ENCODE measurements around the gene TMEM59L. TPM values are rescaled to one million over a fixed set of nuclear protein-coding genes. Genes with fewer than 3 reads are reported as not detected.
A peak's percentile ranks its signal among the peaks of the same experiment; 100 is the strongest.

Gene TMEM59L
- total and polyA plus RNA-seq, 2 of the 13 experiments (the other 11 are each of a cell fraction or from before 2014, with no cell fraction given) = 0.97 to 5.5 TPM

DNA sequence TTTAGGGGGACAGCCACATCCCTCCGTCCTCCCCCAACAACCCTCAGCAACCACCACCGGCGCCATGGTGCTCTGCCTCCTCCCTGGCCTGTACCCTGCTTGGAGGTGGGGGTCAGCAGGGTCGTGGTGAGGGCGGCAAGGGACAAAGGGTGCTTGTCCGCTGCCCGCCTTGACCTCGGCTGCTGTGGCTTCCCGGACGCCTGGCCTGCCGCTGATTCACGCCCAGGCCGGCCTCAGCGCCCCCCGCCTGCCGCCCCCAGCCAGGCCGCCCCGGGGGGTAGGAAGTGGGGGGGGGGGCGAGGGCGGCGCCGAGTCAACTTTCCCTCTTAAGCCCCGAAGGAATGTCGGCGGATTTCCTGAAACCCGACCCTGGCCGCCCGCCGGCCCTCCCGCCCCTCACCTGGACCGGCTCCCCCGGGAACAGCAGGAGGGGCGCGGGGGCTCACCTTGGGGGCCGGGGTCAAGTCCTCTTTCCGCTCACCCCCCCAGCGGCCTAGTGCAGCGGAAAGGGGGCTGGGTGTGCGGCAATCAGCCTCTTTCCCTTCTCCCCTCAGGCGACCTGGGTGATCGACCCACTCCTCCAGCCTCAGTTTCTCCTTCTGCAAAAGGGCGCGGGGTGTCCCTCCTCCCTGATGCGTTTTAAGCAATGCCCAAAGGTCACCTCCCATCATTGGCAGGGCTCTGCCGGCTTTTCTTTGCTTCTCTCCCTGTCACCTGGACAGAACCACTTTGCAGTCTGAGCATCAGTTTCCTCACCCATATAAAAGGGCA lies 1.9 kb upstream of the TMEM59L start (continued):
- TF ChIP-seq BRCA1 (CRISPR knock-in tag; IDR thresholded peaks at IDR 0.05) = peak; percentile 67; the same call in 1 of the 2 replicates
- TF ChIP-seq FOSL2 (CRISPR knock-in tag; IDR thresholded peaks at IDR 0.05) = peak; percentile 88
- TF ChIP-seq PTBP1 (IDR thresholded peaks at IDR 0.05; ENCODE audit: low read depth, low read length, poor library complexity, severe bottlenecking) = no peak
- TF ChIP-seq KDM5A (IDR thresholded peaks at IDR 0.05; ENCODE audit: borderline replicate concordance, low read length) = no peak
- no peak for TF ChIP-seq FOXM1 (CRISPR knock-in tag; IDR thresholded peaks at IDR 0.05)
- TF ChIP-seq ZFP82 (CRISPR knock-in tag; IDR thresholded peaks at IDR 0.05; ENCODE audit: borderline replicate concordance) = no peak
- TF ChIP-seq AKAP8 (CRISPR knock-in tag; IDR thresholded peaks at IDR 0.05) = peak; percentile 96
- TF ChIP-seq DNMT3B (CRISPR knock-in tag; conservative IDR thresholded peaks at IDR 0.05) = no peak
- 0 out of 2 replicates have a peak, but pooled peaks have one; percentile 39 for TF ChIP-seq SATB2 (CRISPR knock-in tag; IDR thresholded peaks at IDR 0.05)
- TF ChIP-seq, protein P1, sequence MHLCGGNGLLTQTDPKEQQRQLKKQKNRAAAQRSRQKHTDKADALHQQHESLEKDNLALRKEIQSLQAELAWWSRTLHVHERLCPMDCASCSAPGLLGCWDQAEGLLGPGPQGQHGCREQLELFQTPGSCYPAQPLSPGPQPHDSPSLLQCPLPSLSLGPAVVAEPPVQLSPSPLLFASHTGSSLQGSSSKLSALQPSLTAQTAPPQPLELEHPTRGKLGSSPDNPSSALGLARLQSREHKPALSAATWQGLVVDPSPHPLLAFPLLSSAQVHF (CRISPR knock-in tag; IDR thresholded peaks at IDR 0.05) = no peak
- peak; percentile 45; the same call in 1 of the 2 replicates for TF ChIP-seq ZNF331 (CRISPR knock-in tag; IDR thresholded peaks at IDR 0.05)
- peak; percentile 11 for TF ChIP-seq XRCC5 (optimal IDR thresholded peaks at IDR 0.05; ENCODE audit: low read length)
- peak; percentile 59; the same call in 1 of the 2 replicates for TF ChIP-seq SP4 (CRISPR knock-in tag; IDR thresholded peaks at IDR 0.05)
- no peak for TF ChIP-seq NR3C1 (CRISPR knock-in tag; IDR thresholded peaks at IDR 0.05)
- TF ChIP-seq MXI1 (IDR thresholded peaks at IDR 0.05; ENCODE audit: borderline replicate concordance, low read depth, low read length) = peak; percentile 14; the same call in 1 of the 3 replicates
- no peak for TF ChIP-seq TBP (CRISPR knock-in tag; IDR thresholded peaks at IDR 0.05)
- TF ChIP-seq IKZF5 (CRISPR knock-in tag; IDR thresholded peaks at IDR 0.05) = peak; percentile 44
- peak; percentile 98 for TF ChIP-seq ZNF746 (CRISPR knock-in tag; IDR thresholded peaks at IDR 0.05)
- TF ChIP-seq ZNF335 (CRISPR knock-in tag; IDR thresholded peaks at IDR 0.05) = no peak; the same call in 1 of the 2 replicates
- no peak for TF ChIP-seq NFIB (CRISPR knock-in tag; IDR thresholded peaks at IDR 0.05; ENCODE audit: borderline replicate concordance)
- TF ChIP-seq, protein P2, sequence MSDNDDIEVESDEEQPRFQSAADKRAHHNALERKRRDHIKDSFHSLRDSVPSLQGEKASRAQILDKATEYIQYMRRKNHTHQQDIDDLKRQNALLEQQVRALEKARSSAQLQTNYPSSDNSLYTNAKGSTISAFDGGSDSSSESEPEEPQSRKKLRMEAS (IDR thresholded peaks at IDR 0.05) = peak; percentile 67
- no peak for TF ChIP-seq SOX6 (IDR thresholded peaks at IDR 0.05)
- peak; percentile 72 for TF ChIP-seq SOX6 (CRISPR knock-in tag; IDR thresholded peaks at IDR 0.05)
- TF ChIP-seq ZNF549 (CRISPR knock-in tag; IDR thresholded peaks at IDR 0.05) = no peak
- no peak for TF ChIP-seq ZFP36L2 (CRISPR knock-in tag; IDR thresholded peaks at IDR 0.05)
- TF ChIP-seq ZNF414 (CRISPR knock-in tag; IDR thresholded peaks at IDR 0.05) = peak; percentile 31; the same call in 1 of the 2 replicates
- TF ChIP-seq ZNF768 (CRISPR knock-in tag; IDR thresholded peaks at IDR 0.05) = peak; percentile 62; the same call in 1 of the 2 replicates
- 0 out of 2 replicates have a peak, but pooled peaks have one; percentile 19 for TF ChIP-seq ZNF616 (CRISPR knock-in tag; IDR thresholded peaks at IDR 0.05; ENCODE audit: low read depth)
- TF ChIP-seq, protein P3, sequence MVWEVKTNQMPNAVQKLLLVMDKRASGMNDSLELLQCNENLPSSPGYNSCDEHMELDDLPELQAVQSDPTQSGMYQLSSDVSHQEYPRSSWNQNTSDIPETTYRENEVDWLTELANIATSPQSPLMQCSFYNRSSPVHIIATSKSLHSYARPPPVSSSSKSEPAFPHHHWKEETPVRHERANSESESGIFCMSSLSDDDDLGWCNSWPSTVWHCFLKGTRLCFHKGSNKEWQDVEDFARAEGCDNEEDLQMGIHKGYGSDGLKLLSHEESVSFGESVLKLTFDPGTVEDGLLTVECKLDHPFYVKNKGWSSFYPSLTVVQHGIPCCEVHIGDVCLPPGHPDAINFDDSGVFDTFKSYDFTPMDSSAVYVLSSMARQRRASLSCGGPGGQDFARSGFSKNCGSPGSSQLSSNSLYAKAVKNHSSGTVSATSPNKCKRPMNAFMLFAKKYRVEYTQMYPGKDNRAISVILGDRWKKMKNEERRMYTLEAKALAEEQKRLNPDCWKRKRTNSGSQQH (CRISPR knock-in tag; IDR thresholded peaks at IDR 0.05; ENCODE audit: low read depth) = peak; percentile 61; the same call in 1 of the 2 replicates
